B cell (primary cell): ENCODE data around the gene STON2. TPM values are rescaled to one million over a fixed set of nuclear protein-coding genes. Genes with fewer than 3 reads are reported as not detected.

ENCODE experiments used
- ATAC-seq: fragments of 200-7000 bp; cut with Tn5 transposase; one replicate; pipeline ENCODE4 v1.10.0; 2021; ENCODE audit warnings: low read depth, mild to moderate bottlenecking, moderate number of reproducible peaks, moderate library complexity
- CTCF ChIA-PET: fragments of 350-600 bp; sonication (Branson Sonifier 250); formaldehyde crosslinking; loops from one replicate; lab custom pipeline; 2021; ENCODE audit warnings: antibody characterized with exemption, inconsistent platforms; lab: Charles Lee
- POLR2A ChIA-PET: fragments of 350-600 bp; sonication (Branson Sonifier 250); formaldehyde crosslinking; loops from one replicate; lab custom pipeline; 2021; ENCODE audit warnings: antibody characterized with exemption; lab: Charles Lee
- DNase-seq: peaks from one replicate; pipeline ENCODE4 v3.0.0; 2013
- H2AFZ ChIP-seq: 2 replicates; pipeline ENCODE4 v1.6.1; 2012; ENCODE audit warnings: mild to moderate bottlenecking, low read depth, low read length; ENCODE audit not compliant: insufficient read depth, poor library complexity, severe bottlenecking
- H3K27ac ChIP-seq, 2 donors: 1 replicate in 1 of 2; 2 replicates in 1 of 2; pipeline ENCODE4 v1.5.1; 2012 to 2013; ENCODE audit warnings: low read length in 2 of 2, mild to moderate bottlenecking in 2 of 2, moderate library complexity in 1 of 2
- H3K27me3 ChIP-seq, 4 experiments: fragments of 200-600 bp in 1 of 4; sonication (generic) in 1 of 4; replicated peaks in 1 of 4; 1 replicate in 2 of 4; 2 replicates in 2 of 4; pipeline versions ENCODE4 v1.6.1 to v1.7.0; 2013 to 2016; ENCODE audit warnings: low read length in 3 of 4, mild to moderate bottlenecking in 2 of 4, mixed read lengths in 1 of 4, moderate library complexity in 1 of 4; ENCODE audit not compliant: insufficient read depth in 4 of 4, control insufficient read depth in 3 of 4; ENCODE audit errors: control extremely low read depth in 1 of 4
- H3K36me3 ChIP-seq, 2 experiments: replicated peaks in 1 of 2; 1 replicate in 1 of 2; 2 replicates in 1 of 2; pipeline versions ENCODE4 v1.6.1 to v1.7.1; 2013; ENCODE audit warnings: low read length in 1 of 2; ENCODE audit not compliant: insufficient read depth in 2 of 2, control insufficient read depth in 1 of 2; ENCODE audit errors: control extremely low read depth in 1 of 2, extremely low read depth in 1 of 2
- H3K4me1 ChIP-seq, 2 donors: fragments of 200-600 bp in 1 of 2; sonication (generic) in 1 of 2; 1 replicate in 1 of 2; 2 replicates in 1 of 2; pipeline versions ENCODE4 v1.5.1 to v1.6.1; 2013 to 2017; ENCODE audit warnings: low read length in 2 of 2; ENCODE audit not compliant: control insufficient read depth in 2 of 2, insufficient read depth in 2 of 2
- H3K4me2 ChIP-seq: replicated peaks from 2 replicates; pipeline ENCODE3; 2012; ENCODE audit warnings: mild to moderate bottlenecking, low read depth, low read length; ENCODE audit not compliant: poor library complexity, severe bottlenecking
- H3K4me3 ChIP-seq, 5 experiments: fragments of 200-600 bp in 1 of 5; sonication (generic) in 1 of 5; 1 replicate in 3 of 5; 2 replicates in 2 of 5; pipeline versions ENCODE4 v1.5.1 to v1.7.0; 2011 to 2016; ENCODE audit warnings: low read length in 4 of 5, mild to moderate bottlenecking in 4 of 5, low read depth in 2 of 5, control low read depth in 1 of 5, moderate library complexity in 1 of 5; ENCODE audit not compliant: insufficient read depth in 1 of 5; ENCODE audit errors: control extremely low read depth in 1 of 5, extremely low read depth in 1 of 5
- H3K79me2 ChIP-seq: fragments of 200-600 bp; sonication (generic); one replicate; pipeline ENCODE4 v1.6.0; 2016; ENCODE audit warnings: low read length; ENCODE audit not compliant: control insufficient read depth, insufficient read depth
- H3K9ac ChIP-seq: fragments of 200-600 bp; sonication (generic); 2 replicates; pipeline ENCODE4 v1.6.1; 2017; ENCODE audit warnings: mild to moderate bottlenecking, low read length, moderate library complexity
- H3K9me3 ChIP-seq, 3 donors: one replicate each; pipeline versions ENCODE4 v1.6.1 to v1.7.1; 2013; ENCODE audit warnings: low read length in 2 of 3; ENCODE audit not compliant: control insufficient read depth in 2 of 3, insufficient read depth in 1 of 3; ENCODE audit errors: control extremely low read depth in 1 of 3
- H4K20me1 ChIP-seq: 2 replicates; pipeline ENCODE4 v1.6.0; 2012; ENCODE audit warnings: mild to moderate bottlenecking, low read length; ENCODE audit not compliant: insufficient read depth, control insufficient read depth, poor library complexity, severe bottlenecking
- H3K27ac Mint-ChIP-seq: one replicate; pipeline ENCODE4 v1.8.0; 2021; ENCODE audit warnings: mixed read lengths
- H3K27me3 Mint-ChIP-seq: one replicate; pipeline ENCODE4 v1.8.0; 2021; ENCODE audit warnings: mixed read lengths
- H3K4me1 Mint-ChIP-seq: one replicate; pipeline ENCODE4 v1.8.0; 2021; ENCODE audit warnings: mixed read lengths
- H3K4me3 Mint-ChIP-seq: one replicate; pipeline ENCODE4 v1.8.0; 2021; ENCODE audit warnings: mixed read lengths
- H3K9me3 Mint-ChIP-seq: one replicate; pipeline ENCODE4 v1.8.0; 2022; ENCODE audit warnings: mixed read lengths; ENCODE audit not compliant: insufficient read depth
- EZH2 ChIP-seq: IDR thresholded peaks from 2 replicates; pipeline ENCODE4 v1.6.1; 2012; ENCODE audit warnings: borderline replicate concordance, low read depth, mild to moderate bottlenecking, moderate library complexity, low read length; ENCODE audit not compliant: insufficient read depth, poor library complexity, severe bottlenecking
- WGBS: methylation state at CpG from one replicate; pipeline ENCODE4 v1.1.5; 2013; ENCODE audit warnings: missing lambda C conversion rate; ENCODE audit not compliant: insufficient coverage; 5-methylcytosine and 5-hydroxymethylcytosine counted together
- intact Hi-C: fragments of 100-400 bp; cut with micrococcal nuclease; formaldehyde crosslinking; loops from one replicate; pipeline ENCODE4 v1.10.0; 2022
- polyA plus RNA-seq: library from polyadenylated mRNA; depleted of rRNA; stranded (reverse); fragments of >200 nt; gene quantifications from 2 replicates; pipeline ENCODE4 v1.2.3, GENCODE V29; 2012
- total RNA-seq, 2 donors: library from RNA; stranded (reverse); fragments of 120-200 nt in 1 of 2; gene quantifications; 1 replicate in 1 of 2; 2 replicates in 1 of 2; pipeline versions ENCODE4 v1.2.3 to v1.2.4, GENCODE V29; 2013 to 2022
- TF ChIP-seq, protein P1 (sequence below): fragments of 200-600 bp; IDR thresholded peaks from one replicate; pipeline ENCODE4 v1.8.0; 2022; ENCODE audit warnings: antibody characterized with exemption, mild to moderate bottlenecking

Gene STON2
- total and polyA plus RNA-seq, 2 donors (not counting 1 experiment from before 2014, with no cell fraction given) = 0.03 TPM; not detected in 1

DNA sequence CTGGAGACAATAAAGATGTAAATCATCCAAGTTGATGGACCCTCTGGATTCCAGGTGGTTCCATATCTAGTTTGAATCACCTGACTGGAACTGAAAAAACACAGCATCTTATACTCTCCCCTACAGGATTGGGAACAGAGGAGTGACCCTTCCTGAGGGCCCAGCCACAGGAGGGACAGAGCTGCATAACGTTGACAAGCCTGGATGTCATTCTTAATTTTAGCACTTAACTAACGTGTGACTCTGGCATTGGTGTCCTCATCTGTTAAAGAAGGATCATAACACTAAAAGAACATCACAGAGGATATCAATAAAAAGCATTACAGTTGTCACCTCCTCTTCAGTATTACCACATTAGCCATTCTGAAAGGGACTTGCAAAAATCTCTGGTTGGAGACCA lies 47.7 kb downstream of the STON2 start:
- no peak for ATAC-seq
- Mint-ChIP-seq H3K9me3 (peaks cover 4% of the 10 kb centered on the region), H3K4me1 (peaks cover 3% of the 10 kb centered on the region), H3K27ac (no peak overlapping the region), H3K27me3 (peaks cover 5% of the 10 kb centered on the region), H3K4me3 (no peak overlapping the region)
- Histone ChIP-seq H4K20me1 (no peaks in the 10 kb centered on the region), H3K4me1 (no peaks in the 10 kb centered on the region), H2AFZ (no peak overlapping the region), H3K27ac (no peak overlapping the region), H3K27me3 (no peaks in the 10 kb centered on the region), H3K4me3 (no peak overlapping the region), H3K9me3 (peaks cover 2 to 12% (median 6%) of the 10 kb centered on the region in 3 donors), H3K79me2 (no peaks in the 10 kb centered on the region), H3K9ac (no peak overlapping the region), H3K4me2 (no peak overlapping the region), H3K36me3 (no peaks in the 10 kb centered on the region)
- 93% methylated on average over 2 of the region's 2 CpGs for WGBS
- intact Hi-C loops = no loop called here
- POLR2A ChIA-PET = no interaction called here
- TF ChIP-seq EZH2 = no peak
- TF ChIP-seq, protein P1, sequence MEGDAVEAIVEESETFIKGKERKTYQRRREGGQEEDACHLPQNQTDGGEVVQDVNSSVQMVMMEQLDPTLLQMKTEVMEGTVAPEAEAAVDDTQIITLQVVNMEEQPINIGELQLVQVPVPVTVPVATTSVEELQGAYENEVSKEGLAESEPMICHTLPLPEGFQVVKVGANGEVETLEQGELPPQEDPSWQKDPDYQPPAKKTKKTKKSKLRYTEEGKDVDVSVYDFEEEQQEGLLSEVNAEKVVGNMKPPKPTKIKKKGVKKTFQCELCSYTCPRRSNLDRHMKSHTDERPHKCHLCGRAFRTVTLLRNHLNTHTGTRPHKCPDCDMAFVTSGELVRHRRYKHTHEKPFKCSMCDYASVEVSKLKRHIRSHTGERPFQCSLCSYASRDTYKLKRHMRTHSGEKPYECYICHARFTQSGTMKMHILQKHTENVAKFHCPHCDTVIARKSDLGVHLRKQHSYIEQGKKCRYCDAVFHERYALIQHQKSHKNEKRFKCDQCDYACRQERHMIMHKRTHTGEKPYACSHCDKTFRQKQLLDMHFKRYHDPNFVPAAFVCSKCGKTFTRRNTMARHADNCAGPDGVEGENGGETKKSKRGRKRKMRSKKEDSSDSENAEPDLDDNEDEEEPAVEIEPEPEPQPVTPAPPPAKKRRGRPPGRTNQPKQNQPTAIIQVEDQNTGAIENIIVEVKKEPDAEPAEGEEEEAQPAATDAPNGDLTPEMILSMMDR = no peak
- CTCF ChIA-PET = no interaction called here
- no peak for DNase-seq

GRCh38 chr14:81351205-81351604 lies 48.9 kb downstream of the STON2 start:
- Histone ChIP-seq H3K4me2 (no peak overlapping the region), H3K27ac (no peak overlapping the region), H3K36me3 (no peaks in the 10 kb centered on the region), H3K79me2 (no peaks in the 10 kb centered on the region), H4K20me1 (no peaks in the 10 kb centered on the region), H3K9ac (no peak overlapping the region), H3K9me3 (peaks cover 2 to 12% (median 6%) of the 10 kb centered on the region in 3 donors), H3K4me3 (no peak overlapping the region), H2AFZ (no peak overlapping the region), H3K27me3 (no peaks in the 10 kb centered on the region), H3K4me1 (no peaks in the 10 kb centered on the region)
- Mint-ChIP-seq H3K27me3 (peaks cover 5% of the 10 kb centered on the region), H3K27ac (no peak overlapping the region), H3K4me1 (peaks cover 3% of the 10 kb centered on the region), H3K9me3 (peaks cover 4% of the 10 kb centered on the region), H3K4me3 (no peak overlapping the region)
- intact Hi-C loops = no loop called here
- ATAC-seq (no peak), DNase-seq (no peak)
- POLR2A ChIA-PET = no interaction called here
- TF ChIP-seq EZH2 = no peak
- TF ChIP-seq, protein P1 = no peak
- CTCF ChIA-PET = no interaction called here
